Activated CD8-positive, alpha-beta memory T cell treated with anti-CD3 and anti-CD28 coated beads for 36 hours (primary cell): ENCODE data around the gene DLX6. TPM values are rescaled to one million over a fixed set of nuclear protein-coding genes. Genes with fewer than 3 reads are reported as not detected.

Experiments used
- CTCF ChIA-PET: fragments of 350-600 bp; sonication (Branson Sonifier 250); formaldehyde crosslinking; loops from one replicate; lab custom pipeline; 2021; ENCODE audit warnings: antibody characterized with exemption; lab: Charles Lee
- POLR2A ChIA-PET: fragments of 350-600 bp; sonication (Branson Sonifier 250); formaldehyde crosslinking; loops from one replicate; lab custom pipeline; 2021; ENCODE audit warnings: antibody characterized with exemption; lab: Charles Lee
- total RNA-seq, 2 experiments: library from RNA; stranded (reverse); gene quantifications; one replicate each; pipeline ENCODE4 v1.2.3, GENCODE V29; 2021

DLX6 gene
- total RNA-seq: not detected

DNA sequence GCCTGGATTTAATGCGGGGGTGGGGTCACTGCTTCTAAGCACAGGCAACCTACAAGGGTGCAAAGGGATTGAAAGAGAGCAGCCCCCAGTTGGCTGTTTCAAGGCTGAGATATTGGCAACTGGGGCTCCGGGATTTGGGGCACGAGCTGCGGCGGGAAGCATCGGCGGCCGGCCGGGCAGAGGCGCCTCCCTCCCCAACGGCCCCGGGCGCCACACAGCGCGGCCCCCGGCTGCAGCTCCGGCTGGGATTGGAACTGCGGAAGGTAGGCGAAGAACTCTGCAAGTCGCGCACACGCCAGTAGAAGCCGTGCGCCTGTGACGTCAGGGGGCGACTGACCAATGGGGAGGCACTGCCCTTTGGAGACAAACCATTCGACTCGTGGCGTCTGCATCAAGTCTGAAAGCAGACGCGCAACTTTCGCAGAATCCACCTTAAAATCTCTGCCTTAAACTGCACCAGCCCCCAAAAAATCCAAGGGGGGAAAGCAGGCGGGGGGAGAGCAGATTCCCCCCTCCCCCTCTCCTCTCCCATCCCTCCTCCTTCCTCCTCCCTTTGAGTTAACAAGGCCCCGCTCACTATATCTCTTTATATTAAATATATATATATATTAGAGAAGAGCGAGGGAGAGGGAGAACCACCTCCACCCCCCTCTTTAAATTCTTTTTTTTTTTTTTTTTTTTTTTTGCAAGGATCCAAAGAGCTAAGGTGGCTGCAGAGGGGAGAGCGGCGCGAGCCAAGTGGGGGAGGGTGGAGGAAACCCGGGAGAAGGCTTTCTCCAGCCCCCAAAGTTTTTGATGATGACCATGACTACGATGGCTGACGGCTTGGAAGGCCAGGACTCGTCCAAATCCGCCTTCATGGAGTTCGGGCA, at the start of gene DLX6:
TSS of gene DLX6 (plus strand) at position 371 of the 872 bp plus-strand sequence. CDS start at position 796, 425 bp downstream.
- POLR2A ChIA-PET: no interaction called here
- CTCF ChIA-PET: interaction anchor here (0.8 to 1.3 kb wide), 2 partner anchors 12 to 22 kb away, joined by 3 to 5 read pairs; no protein-coding TSS in a partner anchor

DNA sequence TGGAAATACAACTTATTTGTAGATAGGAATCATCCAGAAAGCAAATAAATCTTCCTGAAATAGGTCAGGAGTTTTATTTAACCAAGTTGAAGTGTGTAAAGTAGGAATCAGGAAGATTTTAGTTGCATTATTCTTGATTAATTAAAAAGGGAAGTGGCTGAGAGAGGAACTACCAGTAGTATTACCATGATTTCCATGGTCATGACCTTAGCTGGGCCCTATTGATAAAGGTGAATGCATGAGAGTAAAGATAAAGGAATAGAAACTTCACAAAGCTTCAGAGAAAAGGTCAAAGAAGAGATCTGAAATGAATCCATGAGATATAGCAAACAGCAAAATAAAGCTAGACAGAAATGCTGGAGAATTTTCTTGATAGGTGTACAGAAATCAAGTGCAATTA, 46.2 kb upstream of the DLX6 start:
- CTCF ChIA-PET: no interaction called here

DNA sequence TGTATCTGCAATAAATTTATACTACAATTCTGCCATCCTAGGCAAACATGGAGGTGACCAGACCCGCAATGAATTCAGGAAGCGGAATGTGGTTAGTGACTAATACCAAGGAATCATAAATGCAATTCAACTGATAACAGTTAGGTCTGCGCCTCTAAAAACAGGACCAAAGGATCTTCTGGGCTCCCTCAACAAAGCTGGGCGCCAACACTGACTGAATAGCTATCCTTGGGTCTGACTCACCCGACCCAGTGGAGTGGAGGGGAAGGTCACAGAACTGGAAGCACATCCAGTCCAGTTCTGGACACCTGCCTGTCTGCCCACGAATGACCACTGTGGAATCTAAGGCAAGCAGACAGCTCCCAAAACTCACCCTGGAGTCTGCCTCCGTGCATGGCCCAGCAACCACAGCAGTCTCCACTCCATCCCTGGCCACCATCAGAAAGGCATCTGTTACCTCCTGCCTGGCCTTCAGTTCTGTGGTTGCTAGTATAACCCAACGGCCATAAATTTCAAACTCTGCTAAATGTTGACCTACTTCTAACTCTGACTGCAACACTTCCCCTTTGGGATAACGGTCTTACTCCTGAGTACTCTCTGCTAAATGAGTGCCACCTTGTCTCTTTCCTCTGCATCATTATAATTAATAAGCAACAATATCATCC, 43.0 kb upstream of the DLX6 start:
- CTCF ChIA-PET: no interaction called here
- POLR2A ChIA-PET: no interaction called here

More for the DNA sequence above, 46.2 kb upstream of the DLX6 start:
- POLR2A ChIA-PET: no interaction called here

DNA sequence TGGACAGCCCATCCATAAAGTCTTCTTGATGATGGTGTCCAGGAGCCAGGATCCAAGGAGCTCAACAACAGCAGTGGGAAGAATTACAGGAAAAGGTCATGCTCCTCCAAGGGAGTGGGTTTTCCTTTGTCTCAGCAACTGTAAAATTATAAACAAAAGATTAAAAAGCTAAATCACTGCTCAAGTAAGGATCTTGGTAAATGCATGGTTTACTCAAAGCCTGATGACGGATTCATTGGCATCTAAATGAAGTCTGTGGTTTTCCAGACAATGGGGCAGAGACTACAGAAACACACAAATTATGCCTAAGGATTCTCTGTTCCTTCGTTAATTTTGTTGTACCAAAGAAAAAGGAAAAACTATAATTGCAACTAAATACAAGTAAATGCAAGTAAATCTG, 36.4 kb upstream of the DLX6 start:
- POLR2A ChIA-PET: no interaction called here
- CTCF ChIA-PET: no interaction called here

DNA sequence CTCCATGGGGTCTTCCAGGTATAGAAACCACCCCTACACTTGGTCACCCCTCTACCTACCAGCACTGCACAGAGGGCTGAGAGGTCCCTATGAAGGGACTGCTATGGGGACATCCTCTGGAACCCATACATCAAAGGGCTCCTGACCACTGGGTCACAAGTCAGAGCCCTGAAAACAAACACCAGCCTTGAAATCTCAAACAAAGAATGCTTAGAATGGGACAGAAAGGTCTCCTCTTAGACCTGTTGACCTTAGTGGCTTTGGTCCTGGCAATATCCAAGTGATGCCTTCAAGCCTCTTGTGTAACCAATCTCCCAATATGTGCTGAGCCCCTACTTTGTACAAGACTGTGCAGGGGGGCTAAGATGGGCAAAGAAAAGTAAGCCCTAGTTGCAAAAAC, 34.6 kb upstream of the DLX6 start:
- CTCF ChIA-PET: no interaction called here

DNA sequence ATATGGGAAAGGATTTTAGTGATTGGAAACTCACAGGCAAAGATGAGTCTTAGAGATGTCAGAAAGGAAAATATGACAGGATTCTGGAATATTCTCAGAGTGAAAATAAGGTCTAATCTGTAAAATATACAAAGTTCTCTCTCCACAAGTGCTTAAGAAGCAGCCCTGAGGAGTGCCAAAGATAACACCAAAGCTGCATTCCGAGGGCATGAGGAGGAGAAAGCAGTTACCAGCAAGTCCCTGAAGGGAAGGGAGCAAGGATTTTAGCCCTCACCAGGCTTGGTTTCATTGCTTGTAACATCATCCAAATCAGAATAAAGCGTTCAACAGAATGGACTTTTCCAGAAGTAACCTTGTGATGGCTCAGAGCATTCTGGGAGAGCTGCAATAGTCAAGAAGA, 31.4 kb upstream of the DLX6 start:
- ChIA-PET CTCF (no interaction called here), POLR2A (no interaction called here)

More for the DNA sequence above, 34.6 kb upstream of the DLX6 start:
- POLR2A ChIA-PET: no interaction called here

DNA sequence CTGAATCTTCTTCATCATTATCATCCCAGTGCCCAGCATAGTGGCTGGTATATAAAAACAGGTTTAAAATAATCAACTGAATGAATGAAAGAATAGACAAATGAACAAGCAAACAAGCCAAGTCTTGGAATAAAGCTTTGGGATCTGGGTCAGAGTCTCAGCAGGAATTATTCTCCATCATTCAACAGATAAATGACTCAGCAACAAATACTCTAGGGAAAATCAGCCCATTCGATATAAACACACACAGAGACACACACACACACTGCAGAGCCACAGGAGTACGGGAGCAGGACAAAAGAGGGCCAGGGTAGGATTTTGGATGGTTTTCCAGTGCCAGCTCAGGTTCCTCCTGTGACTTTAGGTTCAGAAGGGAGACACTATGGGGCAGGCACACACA, 29.2 kb upstream of the DLX6 start:
- POLR2A ChIA-PET: no interaction called here

DNA sequence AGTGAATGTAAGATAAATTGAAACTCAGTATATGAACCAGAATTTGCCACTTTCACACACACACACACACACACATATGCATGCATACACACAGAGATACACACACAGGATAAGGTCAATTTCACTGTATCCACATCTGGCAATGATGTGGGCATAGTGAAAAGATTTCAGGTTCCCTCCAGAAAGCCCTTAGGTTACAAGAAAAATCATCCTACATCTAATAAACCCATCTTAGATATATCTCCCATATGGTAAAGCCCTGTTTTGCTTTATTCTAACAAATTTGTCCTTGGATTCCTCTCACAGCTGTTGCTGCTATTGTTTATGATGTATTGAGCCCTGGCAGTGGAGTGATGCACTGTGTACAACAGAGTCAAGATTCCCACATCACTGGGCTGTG, 27.9 kb upstream of the DLX6 start:
- ChIA-PET CTCF (no interaction called here), POLR2A (no interaction called here)

More for the DNA sequence above, 29.2 kb upstream of the DLX6 start:
- CTCF ChIA-PET: no interaction called here

DNA sequence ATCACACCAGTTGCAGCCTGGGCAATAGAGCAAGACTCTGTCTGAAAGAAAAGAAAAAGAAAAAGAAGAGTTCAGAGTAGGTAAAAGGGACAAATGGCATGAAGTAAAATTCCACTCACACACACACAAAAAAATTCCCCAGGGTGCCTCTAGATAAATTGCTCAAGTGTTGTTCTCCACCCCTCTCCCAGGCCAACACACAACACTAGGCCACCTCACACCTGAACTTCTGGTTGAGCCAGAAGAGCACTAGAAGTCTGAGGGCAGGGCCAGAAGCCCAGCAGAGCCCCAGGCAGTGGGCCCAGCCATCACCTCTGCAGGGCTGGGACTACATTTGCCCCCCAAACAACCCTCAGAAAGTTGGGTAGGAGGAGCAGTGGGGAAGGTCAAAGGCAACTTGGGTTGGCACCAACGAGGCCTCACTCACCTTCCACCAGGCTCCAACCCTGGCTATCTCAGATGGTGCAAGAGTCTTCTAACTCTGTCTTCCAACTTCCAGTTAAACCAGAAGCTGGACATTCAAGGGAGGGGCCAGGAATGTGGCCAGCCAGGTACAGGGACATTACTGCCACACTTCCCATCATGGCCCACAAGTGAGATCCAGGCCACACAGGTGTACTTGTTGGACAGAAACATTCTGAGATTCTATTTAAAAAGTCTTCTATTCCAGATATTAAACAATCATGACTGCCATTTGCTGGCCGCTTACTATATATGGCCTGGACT, 25.6 kb upstream of the DLX6 start:
- CTCF ChIA-PET: no interaction called here
- POLR2A ChIA-PET: no interaction called here

DNA sequence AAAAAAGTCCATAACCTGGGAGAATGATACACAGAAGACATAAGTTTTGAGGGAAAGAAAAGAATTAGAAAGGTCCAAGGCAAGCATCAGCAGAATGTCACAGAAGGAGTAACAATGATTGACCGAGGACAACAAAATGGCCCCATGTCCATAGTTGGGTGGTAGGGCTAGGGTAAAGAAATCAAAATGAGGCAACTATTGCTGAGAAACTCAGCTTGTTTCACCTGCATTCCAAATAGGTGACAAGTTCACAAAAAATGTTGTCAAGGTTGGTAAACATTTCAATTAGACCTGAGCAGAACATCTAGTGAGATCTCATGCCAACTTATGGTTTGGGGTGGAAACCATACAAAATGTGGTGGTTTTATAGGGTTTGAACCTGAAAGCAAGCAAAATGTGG, 22.8 kb upstream of the DLX6 start:
- ChIA-PET CTCF (no interaction called here), POLR2A (no interaction called here)

DNA sequence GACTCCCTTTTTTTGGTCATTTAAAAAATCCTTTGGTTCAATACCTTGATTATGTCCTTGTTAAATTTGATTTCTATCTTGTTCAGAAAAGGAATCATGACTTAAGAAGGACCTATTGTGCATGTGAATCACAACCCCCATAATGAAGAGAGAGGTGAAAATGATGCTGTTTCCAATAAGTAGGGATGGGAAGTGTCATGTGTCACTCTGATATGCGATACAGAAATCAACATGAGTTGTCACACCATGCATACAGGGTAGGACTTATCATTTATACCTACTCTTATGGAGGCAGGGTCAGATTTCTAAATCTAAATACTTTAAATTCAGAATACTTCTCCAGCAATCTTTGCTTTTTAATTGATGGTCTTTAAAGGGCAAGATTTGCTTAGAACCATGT, 19.4 kb upstream of the DLX6 start:
- CTCF ChIA-PET: no interaction called here
- POLR2A ChIA-PET: no interaction called here

DNA sequence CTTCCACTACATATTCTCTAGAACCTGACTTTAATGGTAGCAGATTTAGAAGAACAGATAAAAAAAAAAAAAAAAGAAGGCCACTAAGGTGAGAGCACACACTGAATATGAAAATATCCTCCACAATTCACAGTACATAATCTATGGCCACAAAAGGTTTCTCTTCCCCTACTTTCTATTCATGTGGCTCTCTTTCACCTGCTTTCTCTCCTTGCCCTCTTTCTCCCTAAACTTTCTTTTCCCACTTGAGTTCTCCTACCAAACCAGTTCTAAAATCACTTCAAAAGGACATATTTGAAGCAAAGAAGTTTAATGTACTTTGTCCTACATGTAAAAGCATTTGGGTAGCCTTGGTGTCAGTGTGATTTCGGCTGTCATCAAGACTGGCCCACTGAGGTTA, 18.5 kb upstream of the DLX6 start:
- POLR2A ChIA-PET: no interaction called here
- CTCF ChIA-PET: no interaction called here

DNA sequence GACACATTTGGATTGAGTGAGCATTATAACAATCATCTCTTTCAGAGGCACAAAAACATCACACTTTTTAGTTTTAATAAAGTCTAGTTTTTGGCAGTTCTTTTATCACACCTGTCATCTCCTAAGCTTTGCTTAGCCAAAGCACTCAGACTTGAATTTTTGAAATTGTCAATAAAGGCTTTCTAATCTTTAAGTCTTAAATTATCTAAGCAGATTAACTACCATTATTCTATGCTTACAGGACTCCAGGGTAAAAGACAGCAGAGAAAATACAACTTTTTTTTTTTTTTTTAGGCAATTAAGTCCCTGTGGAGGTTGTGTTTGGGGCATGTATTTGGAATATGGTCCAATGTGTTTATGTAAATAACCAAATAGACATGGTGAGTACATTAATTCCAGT, 17.6 kb upstream of the DLX6 start:
- CTCF ChIA-PET: interaction anchor here (0.7 kb wide), 1 partner anchor 859 kb away, joined by 3 read pairs; no protein-coding TSS in a partner anchor
- POLR2A ChIA-PET: no interaction called here

DNA sequence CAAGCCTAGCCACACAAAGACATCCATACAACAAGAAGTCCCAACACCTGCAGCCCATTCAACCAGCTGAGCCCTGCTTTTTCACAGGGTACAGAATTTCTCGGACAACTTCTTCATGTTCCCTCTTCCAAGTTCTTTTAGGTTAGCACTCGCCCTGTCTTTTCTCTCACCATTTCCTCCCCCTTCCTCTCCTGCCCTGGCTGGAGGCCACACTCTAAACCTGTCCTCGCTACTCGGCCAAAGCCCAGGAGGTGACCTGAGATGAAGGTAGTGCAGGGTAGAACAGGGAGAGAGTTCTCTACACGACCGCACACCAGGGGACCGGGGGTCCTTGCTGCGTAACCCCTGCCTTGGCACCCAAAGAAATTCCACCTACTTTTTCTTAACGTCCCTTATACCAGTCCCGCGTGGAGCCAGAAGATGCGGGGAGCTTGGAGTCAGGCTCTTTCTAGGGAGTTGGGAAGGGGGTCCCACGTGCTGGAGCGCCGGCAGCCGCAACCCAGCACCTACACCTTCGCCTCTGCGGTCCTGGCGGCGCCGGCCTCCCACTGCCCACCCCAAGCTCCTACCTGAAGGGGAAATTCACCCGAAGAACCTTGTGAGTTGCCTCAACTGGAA, 16.0 kb upstream of the DLX6 start:
- ChIA-PET CTCF (no interaction called here), POLR2A (no interaction called here)

DNA sequence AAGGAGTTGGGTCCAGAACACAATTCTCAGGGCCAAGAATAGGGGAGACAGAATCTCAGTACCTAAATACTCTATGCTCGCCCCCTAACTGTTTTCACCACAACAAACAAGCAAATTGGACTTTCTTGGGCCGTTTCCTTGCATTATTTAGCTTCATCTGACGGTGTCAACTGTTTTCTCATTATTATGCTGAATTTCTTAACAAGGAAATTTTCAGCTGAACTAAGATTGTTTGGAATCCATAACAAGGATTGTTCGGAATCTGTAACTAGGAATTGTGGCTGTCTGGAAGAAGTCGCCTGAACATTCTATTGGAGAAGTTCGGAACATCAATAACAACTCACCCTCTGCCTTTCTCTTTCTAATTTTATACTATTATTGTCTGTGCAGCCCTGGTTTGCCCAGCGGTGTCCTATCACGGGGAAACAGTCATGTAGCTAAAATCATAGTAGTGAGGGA, 15.5 kb upstream of the DLX6 start:
- ChIA-PET POLR2A (interaction anchor here (0.6 kb wide), 1 partner anchor 15 kb away, joined by 8 read pairs; no protein-coding TSS in a partner anchor), CTCF (no interaction called here)

DNA sequence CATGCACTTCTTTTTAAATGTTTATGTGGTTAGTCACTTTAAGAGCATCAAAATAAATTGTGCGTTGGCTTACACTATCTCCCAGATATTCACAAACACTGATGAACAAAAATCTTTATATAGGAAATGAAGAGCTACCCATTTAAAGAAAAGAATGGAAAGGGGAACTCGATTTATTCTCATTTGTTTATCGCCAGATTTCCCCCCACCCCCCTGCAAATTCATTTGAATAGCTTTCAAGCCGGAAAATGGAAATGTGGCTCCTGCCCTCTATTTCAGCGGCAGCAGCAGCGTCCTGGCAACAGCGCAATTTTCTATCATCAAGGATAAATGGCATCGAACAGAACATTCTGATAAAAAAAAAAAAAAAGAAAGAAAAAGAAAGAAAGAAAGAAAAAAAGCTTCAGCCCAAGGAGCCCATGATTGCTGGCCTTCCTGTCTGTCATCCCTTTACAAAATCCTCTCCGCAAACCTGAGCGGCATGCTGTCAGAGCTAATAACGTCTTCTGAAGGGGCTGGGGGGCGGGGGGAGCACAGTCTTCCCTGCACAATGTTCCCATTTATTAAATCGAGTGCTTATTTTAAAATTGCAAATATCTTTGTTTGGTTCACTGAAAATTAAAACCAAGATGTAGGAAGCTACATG, 13.7 kb upstream of the DLX6 start:
- CTCF ChIA-PET: no interaction called here
- POLR2A ChIA-PET: no interaction called here

DNA sequence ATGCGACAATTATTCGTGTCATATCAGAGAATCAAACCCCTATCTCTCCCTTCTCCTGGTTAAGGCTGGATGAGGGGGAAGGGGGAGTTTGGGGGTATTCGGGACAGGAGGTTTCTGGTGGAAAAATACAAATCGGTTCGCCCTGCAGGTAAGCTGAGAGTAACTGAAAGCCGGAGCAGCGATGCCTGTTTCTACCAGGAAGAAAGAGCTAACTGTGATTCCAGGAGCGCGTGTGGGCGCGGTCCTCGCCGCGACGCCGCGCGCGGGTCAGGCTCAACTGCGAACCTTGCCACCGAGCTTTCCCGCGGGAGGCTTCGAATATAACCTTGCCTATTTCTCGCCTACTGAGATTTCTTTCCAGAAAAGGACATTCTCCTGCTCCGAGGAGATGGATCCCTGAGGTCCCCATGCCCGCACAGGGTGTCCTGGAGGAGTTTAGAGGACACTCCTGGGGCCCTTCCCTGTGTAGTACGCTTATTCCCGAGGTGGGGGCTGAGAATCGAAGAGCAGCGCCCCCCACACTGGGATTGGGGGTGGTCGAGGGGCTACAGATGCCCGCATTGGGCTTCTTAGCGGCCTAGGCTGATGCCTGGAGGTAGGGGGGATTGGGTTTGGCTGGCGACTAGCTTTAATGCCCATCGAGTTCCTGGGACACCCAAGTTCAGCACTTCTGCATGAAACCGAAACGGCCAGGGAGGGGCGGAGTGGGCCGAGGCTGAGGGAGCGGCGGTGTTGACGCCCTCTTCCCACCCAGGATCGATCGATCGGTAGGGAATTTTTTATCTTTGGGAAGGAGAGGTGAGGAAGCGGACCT, 13.0 kb upstream of the DLX6 start:
- POLR2A ChIA-PET: no interaction called here
- CTCF ChIA-PET: no interaction called here

DNA sequence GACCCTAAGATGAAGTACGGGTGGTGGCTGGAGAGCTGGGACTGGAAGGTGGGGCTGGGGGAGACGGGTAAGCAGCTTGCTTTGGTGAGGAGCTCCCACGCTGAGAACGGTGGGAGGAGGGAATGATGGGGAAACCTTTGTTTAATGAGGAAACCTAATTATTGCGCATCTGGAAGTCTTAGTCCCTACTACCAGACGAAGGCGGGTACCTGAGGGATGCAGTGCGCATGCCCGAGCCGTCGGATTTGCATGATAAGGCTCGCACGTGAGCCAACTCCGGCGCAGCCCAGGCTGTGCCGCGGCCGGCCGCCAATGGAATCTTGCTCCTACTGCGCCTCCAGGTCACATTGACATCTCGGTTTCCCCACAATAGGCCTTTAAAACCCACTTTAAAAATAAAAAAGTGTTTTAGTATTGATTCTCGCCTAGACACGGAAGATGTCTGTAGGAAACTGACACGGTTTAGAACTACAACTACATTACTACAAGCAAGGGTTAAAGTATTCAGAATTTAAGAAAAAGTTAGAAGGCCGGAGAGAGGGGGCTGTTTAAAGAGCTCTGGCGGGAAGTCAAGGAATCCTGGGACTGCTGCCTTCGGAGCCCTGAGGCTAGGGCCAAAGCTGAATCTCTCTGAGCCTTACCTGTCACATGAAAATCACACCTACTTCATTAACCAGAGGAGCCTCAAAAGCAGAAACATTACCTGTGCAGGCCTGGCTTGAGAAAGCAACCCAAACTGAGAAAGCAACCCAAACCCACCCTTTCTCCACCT, 12.1 kb upstream of the DLX6 start:
- POLR2A ChIA-PET: no interaction called here
- CTCF ChIA-PET: no interaction called here
